SK-N-MC (cell line): ENCODE measurements around the gene SFPQ.

Source experiments
- DNase-seq: peaks from one replicate; pipeline ENCODE4 v3.0.0-alpha.2; 2011; ENCODE audit warnings: low read depth, low spot score
- H3K27ac ChIP-seq: fragments of 200-600 bp; sonication (generic); 2 replicates; pipeline ENCODE4 v1.5.1; 2016; ENCODE audit warnings: mixed run types
- H3K36me3 ChIP-seq: fragments of 200-600 bp; sonication (generic); 2 replicates; pipeline ENCODE4 v1.6.1; 2017; ENCODE audit warnings: antibody characterized with exemption, low read length, mixed read lengths; ENCODE audit not compliant: insufficient read depth
- H3K4me3 ChIP-seq: fragments of 200-600 bp; sonication (generic); 2 replicates; pipeline ENCODE4 v1.5.1; 2016
- H3K9ac ChIP-seq: fragments of 200-600 bp; sonication (generic); 2 replicates; pipeline ENCODE4 v1.8.0; 2017; ENCODE audit warnings: mixed run types, mixed read lengths; ENCODE audit not compliant: insufficient read length
- H3K9me3 ChIP-seq: fragments of 200-600 bp; sonication (generic); 2 replicates; pipeline ENCODE4 v1.6.1; 2017; ENCODE audit warnings: low read depth, mild to moderate bottlenecking, antibody characterized with exemption, low read length, moderate library complexity, mixed read lengths
- EZH2 ChIP-seq: fragments of 200-600 bp; sonication (generic); IDR thresholded peaks from one replicate; pipeline ENCODE4 v1.6.1; 2017; ENCODE audit warnings: antibody characterized with exemption
- FOXP2 ChIP-seq: optimal IDR thresholded peaks from 2 replicates; pipeline ENCODE3; 2011; ENCODE audit warnings: mild to moderate bottlenecking, moderate library complexity; ENCODE audit not compliant: insufficient read depth; ENCODE audit errors: extremely low read length, control extremely low read depth
- POLR2AphosphoS5 ChIP-seq: IDR thresholded peaks from 2 replicates; pipeline ENCODE4 v1.6.1; 2012; ENCODE audit warnings: mild to moderate bottlenecking, low read depth, low read length, borderline replicate concordance

SFPQ gene

DNA sequence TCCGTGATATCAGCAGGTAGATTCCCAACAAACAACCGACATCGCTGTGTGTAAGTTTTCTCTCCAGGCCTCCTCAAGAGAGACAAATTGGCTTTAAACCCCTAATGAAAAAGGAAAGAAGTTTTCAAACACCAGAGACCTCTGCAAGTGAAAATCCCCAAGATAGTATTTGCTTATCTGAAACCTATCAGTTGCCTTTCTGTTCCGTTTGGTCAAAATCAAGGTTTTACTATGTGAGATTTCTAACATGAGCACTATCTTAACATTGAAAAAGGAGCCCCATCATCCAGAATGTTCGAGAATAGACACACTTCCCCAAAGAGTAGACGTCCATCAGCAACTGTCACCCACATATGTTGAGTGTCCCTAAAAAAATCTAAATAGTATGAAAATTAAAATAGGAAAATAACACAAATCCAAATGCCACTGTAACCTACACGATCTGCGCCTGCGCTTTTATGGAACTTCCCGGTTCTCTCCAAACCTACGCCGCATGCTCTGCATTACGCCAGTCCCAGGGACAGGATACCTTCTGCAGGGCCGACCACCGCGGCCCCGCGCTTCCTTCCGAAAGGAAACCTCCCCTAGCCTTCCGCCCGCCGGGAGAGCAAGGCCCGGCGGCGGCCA is 1.4 kb downstream of the SFPQ start:
- H3K27ac ChIP-seq, result no peak overlapping the region
- no peaks in the 10 kb centered on the region for H3K9me3 ChIP-seq
- H3K9ac ChIP-seq, result peak overlapping the region; percentile 100
- peak overlapping the region; percentile 87 for H3K4me3 ChIP-seq
- TF ChIP-seq EZH2, result no peak
- TF ChIP-seq POLR2AphosphoS5, result 0 out of 2 replicates have a peak, but pooled peaks have one; percentile 16
- H3K36me3 ChIP-seq, result peaks cover 53% of the 10 kb centered on the region
- DNase-seq, result no peak

DNA sequence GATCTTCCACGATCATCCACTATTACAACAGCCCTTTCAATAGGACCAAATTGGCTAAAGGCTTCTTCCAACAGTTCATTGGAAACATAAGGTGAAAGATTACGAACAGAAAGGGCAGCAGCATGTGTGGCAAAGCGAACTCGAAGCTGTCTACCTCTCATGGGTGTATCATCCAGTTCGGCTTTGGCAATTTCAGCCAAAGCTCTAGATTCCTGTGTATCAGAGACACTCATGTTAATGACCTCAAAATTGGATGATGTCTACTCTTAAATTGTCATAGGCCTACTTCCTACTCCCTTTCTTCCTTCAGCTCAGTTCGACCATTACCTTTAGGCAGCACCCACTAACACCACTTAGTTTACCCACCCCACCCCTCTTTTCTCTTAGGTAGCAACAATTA is 2.2 kb downstream of the SFPQ start:
- Histone ChIP-seq H3K9me3 (no peaks in the 10 kb centered on the region), H3K9ac (peak overlapping the region; percentile 100), H3K27ac (no peak overlapping the region), H3K36me3 (peaks cover 61% of the 10 kb centered on the region), H3K4me3 (peak overlapping the region; percentile 87)
- TF ChIP-seq FOXP2, result no peak
- TF ChIP-seq POLR2AphosphoS5, result peak; percentile 48; the same call in 1 of the 2 replicates
- no peak for DNase-seq

DNA sequence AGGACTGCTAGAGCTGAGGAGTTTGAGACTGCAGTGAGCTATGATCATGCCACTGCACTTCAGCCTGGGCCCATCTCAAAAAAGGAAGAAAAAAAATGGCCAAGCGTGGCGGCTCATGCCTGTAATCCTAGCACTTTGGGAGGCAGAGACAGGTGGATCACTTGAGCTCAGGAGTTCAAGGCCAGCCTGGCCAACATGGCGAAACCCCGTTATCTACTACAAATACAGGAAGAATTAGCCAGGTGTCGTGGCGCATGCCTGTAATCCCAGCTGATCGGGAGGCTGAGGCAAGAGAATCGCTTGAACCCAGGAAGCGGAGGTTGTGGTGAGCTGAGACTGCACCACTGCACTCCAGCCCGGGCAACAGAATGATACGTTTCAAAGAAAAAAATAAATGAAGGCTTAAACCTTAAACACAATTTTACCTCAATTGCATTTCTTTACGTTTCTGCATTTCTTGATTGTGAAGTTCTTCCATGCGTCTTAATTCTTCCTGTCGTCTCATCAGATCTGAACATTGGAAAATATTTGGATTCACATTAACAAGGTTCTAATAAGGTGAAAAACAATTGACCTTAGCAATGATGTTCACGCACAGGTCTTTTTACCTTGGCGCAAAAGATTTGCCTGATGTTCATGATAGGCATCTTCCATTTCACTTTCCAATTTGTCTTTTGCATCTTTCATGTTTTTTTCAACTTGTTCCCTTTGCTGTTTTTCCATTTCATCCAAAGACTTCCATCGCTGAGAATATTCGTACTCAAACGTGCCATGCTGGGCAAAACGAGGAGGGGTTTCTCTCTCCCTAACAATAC is 4.2 kb downstream of the SFPQ start:
- H3K4me3 ChIP-seq, result peak overlapping the region; percentile 87; the same call in 1 of the 2 replicates
- H3K27ac ChIP-seq, result no peak overlapping the region
- no peaks in the 10 kb centered on the region for H3K9me3 ChIP-seq
- no peak for DNase-seq
- no peak overlapping the region for H3K9ac ChIP-seq
- TF ChIP-seq FOXP2, result no peak
- no peak for TF ChIP-seq EZH2
- no peak for TF ChIP-seq POLR2AphosphoS5
- peaks cover 81% of the 10 kb centered on the region for H3K36me3 ChIP-seq

DNA sequence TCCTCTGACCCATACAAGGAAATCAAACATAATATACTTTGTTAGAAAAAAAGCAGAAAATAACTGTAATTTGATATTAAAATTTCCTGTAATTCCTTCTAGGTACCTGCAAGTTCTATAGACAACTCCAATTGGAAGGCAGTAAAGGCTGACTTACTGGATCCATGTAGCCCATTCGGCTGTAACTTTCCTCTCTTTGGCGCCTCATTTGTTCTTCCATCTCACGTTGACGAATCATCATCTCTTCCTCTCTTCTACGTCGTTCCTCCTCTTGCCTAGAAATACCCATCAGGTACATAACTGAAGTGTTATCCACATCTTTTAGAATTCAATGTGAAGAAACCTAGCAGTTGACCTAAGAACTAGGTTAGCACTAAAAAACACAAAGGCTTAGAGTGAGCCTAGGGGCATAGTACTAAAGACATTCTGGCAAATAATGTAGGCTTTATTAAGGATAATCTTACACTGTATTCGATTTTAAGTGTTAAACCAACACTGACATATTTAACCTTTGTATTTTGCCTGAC is 5.1 kb downstream of the SFPQ start:
- H3K4me3 ChIP-seq, result peak overlapping the region; percentile 10; the same call in 1 of the 2 replicates
- peaks cover 90% of the 10 kb centered on the region for H3K36me3 ChIP-seq
- DNase-seq, result no peak

DNA sequence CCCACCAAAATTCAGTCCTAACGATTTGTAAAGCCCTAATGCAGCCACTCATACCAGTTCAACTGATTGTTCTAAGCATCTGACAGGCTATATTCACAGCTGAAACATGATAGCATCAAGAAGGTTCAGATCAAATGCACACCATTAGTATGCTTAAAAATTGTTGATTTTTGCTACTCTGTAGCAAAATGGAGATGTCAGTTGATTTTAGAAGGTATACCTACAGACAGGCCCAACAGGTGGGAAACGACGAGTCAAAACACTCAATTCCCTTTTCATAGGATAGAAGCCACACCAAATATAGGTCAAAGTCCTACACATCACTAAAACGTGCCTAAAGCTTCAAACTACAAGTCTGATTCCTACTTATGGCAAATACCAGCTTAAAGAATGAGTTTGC is 6.7 kb downstream of the SFPQ start:
- peaks cover 100% of the 10 kb centered on the region for H3K36me3 ChIP-seq
- no peak for TF ChIP-seq FOXP2
- 0 out of 2 replicates have a peak, but pooled peaks have one; percentile 8 for TF ChIP-seq POLR2AphosphoS5
- H3K9me3 ChIP-seq, result no peaks in the 10 kb centered on the region
- no peak for DNase-seq
- no peak overlapping the region for H3K4me3 ChIP-seq
- no peak overlapping the region for H3K9ac ChIP-seq
- no peak overlapping the region for H3K27ac ChIP-seq

More for the DNA sequence above, 5.1 kb downstream of the SFPQ start:
- no peak overlapping the region for H3K27ac ChIP-seq
- H3K9me3 ChIP-seq, result no peaks in the 10 kb centered on the region
- H3K9ac ChIP-seq, result peak overlapping the region; percentile 2
- TF ChIP-seq FOXP2 (no peak), EZH2 (no peak), POLR2AphosphoS5 (no peak)

DNA sequence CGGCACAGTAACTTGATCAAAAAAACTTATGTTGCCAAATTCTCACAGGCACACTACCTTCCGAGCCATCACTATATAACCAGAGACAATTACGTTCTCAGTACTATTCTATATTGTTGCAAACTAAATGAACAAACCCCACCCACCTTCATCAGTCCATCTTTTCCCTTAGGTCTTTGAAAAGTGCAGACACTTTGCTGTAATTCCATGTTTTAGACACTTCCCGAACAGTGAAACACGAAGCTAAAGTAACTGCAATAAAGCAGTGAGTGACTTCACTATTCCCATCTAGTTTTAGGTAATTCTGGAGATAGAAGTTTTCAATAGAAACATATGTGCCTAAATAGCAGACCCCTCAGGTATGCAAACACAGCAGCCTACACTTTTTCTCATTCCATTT is 7.7 kb downstream of the SFPQ start:
- no peak for TF ChIP-seq POLR2AphosphoS5
- TF ChIP-seq EZH2, result no peak
- TF ChIP-seq FOXP2, result no peak
- DNase-seq, result no peak
- peak overlapping the region; percentile 26; the same call in 1 of the 2 replicates for H3K27ac ChIP-seq
- H3K4me3 ChIP-seq, result no peak overlapping the region
- H3K9ac ChIP-seq, result no peak overlapping the region
- no peaks in the 10 kb centered on the region for H3K9me3 ChIP-seq
- H3K36me3 ChIP-seq, result peaks cover 100% of the 10 kb centered on the region

DNA sequence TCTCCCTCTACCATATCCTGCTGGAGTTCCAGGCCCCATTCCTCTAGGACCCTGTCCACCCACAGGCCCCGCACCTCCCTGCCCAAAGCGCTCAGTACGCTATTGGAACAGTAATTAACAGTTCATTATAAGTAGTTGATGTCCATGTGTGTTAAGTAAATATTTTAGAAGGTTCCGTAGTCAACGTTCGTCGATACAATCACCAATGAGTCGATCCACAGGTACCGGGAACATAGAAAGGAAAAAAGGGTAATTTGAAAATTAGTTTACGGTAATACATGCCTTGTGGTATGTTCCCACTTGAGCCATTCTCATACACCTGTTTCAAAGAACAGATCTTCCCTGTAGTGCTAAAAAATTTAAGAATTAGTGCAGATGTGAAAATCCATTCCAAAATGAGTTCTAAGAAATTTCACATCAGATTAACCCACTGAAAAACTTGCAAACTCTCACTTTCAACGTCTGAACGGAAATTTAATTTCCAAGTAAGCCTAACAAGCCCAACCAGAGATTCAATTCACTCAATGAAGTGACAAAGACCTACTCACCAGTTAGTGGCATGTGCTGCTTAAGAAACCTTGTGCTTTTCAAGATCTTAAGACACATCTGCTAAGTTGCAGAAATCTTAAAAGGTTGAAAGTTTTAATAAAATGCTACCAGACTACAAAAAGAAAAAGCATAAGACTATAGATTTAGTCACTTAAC is 8.3 kb downstream of the SFPQ start:
- H3K9ac ChIP-seq, result no peak overlapping the region
- H3K36me3 ChIP-seq, result peaks cover 100% of the 10 kb centered on the region

DNA sequence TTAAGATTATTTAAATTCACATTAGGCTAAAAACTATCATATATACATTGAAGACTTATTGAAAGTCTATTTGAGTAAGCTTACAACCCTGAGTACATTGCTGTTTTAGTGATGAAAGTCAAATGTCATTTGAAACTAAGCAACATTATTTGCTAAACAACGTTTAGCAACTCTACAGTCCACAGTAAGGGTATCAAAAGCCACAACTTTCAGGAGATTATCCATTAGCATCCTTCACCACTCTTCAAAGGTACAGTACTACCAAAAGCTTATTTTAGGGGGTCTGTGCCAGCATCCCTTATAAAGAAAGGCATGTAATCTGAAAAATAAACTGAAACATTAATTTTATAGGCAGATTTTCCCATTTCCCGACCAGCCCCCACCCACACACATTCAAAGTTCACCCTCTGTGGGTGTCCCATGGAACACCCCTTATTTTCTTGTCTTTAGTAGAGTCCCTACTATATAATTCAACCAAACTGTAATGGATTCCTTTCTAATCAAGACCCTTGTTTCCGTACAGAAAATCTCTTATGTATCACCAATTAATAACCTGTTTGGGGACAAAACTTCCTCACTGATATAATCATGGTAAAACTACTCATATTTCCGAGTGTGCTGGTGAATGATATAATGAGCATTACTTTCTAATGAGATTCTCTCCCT is 11.0 kb downstream of the SFPQ start:
- no peak overlapping the region for H3K9ac ChIP-seq
- no peak overlapping the region for H3K4me3 ChIP-seq
- peaks cover 100% of the 10 kb centered on the region for H3K36me3 ChIP-seq
- no peak for DNase-seq
- no peaks in the 10 kb centered on the region for H3K9me3 ChIP-seq
- TF ChIP-seq EZH2 (no peak), POLR2AphosphoS5 (no peak), FOXP2 (no peak)
- H3K27ac ChIP-seq, result no peak overlapping the region

More for the DNA sequence above, 8.3 kb downstream of the SFPQ start:
- peak overlapping the region; percentile 26; the same call in 1 of the 2 replicates for H3K27ac ChIP-seq
- no peak overlapping the region for H3K4me3 ChIP-seq
- DNase-seq, result no peak
- no peaks in the 10 kb centered on the region for H3K9me3 ChIP-seq
- TF ChIP-seq FOXP2, result no peak
- TF ChIP-seq POLR2AphosphoS5, result no peak
- no peak for TF ChIP-seq EZH2
